Placental epithelial cell (primary cell): ENCODE measurements around the gene KRT3. TPM values are rescaled to one million over a fixed set of nuclear protein-coding genes. Genes with fewer than 3 reads are reported as not detected.

ENCODE experiments used
- small RNA-seq: library from RNA; depleted of rRNA; stranded (forward); fragments of <200 nt; gene quantifications from one replicate; pipeline ENCODE3, GENCODE V24; 2012
- total RNA-seq: library from RNA; depleted of rRNA; stranded (reverse); fragments of >200 nt; gene quantifications from 2 replicates; pipeline ENCODE4 v1.2.3, GENCODE V29; 2012

Gene KRT3
- total RNA-seq: not detected in 2 replicates

DNA sequence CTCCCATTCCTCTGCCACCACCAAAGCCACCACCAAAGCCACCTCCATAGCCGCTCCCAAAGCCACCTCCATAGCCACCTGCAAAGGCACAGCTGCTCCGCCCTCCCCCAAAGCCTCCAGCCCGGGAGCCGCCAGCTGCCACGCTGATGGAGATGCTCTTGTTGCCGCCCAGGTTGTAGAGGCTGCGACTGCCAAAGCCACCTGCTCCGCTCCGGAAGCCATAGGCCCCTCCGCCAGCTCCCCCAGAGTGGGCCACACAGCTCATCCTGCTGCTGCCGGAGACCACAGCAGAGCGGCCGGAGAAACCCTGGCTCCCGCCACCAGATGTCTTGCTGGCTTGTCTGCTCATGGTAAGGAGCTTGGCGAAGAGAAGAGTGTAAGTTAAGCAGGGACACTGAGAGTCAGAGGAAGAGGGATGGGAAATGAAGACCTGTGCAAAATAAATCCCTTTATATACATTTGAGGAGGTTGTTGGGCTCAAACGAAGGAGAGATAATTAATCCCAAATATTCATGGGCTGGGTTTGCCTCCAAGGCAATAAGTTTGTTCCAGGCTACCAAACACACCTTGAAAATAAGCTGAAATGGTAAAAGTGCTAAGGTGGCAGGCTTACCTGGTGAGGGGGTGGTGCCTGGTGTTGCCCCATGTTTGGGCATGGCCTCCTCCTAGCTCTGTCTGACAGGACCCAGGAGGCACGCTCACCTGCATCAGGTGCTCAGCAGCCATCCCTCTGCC is at the start of gene KRT3:
Gene KRT3, minus strand, starts transcription at position 424 of the 735 bp plus-strand sequence. Its CDS starts 75 bp downstream, at position 349.

DNA sequence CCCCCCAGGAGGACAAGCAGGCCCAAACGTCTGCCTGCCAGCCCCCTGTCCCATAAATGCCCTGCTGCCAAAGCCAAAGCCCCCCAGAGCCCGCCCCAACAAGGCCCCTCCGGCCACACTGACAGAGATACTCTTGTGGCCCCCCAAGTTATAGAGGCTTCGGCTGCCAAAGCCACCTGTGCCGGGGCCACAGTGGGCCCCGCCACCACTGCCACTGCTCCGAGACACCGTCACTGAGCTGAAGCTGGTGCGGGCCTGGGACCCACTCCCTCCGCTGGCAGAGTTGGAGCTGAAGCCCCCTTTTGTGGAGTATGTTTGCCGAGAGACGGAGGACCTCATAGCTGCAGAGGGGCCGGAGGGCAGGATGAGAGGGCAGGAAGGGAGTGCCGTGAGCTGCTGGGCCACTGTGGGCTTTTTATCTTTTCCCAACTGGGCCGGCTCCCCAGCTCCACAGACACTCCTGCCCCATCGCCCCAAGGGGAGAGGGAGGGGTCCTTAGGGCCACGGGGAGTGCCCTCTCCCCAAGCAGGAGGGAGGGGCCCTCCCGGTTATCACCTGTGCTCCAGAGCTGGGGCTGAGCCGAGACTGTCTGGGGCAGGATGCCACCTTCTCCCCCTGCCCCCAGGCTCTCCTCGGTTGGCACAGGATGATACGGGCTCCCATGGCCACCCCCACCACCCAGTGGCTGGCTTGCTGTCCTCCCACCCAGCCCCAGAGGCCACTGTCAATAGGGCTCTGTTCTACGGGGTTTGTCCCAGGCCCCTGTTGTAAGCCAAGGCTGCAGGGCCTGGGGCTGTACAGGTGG is 38.2 kb upstream of the KRT3 start, which contains the start of gene KRT79:
Gene KRT79, minus strand, starts transcription at position 390 of the 805 bp plus-strand sequence. Its CDS starts 51 bp downstream, at position 339.

DNA sequence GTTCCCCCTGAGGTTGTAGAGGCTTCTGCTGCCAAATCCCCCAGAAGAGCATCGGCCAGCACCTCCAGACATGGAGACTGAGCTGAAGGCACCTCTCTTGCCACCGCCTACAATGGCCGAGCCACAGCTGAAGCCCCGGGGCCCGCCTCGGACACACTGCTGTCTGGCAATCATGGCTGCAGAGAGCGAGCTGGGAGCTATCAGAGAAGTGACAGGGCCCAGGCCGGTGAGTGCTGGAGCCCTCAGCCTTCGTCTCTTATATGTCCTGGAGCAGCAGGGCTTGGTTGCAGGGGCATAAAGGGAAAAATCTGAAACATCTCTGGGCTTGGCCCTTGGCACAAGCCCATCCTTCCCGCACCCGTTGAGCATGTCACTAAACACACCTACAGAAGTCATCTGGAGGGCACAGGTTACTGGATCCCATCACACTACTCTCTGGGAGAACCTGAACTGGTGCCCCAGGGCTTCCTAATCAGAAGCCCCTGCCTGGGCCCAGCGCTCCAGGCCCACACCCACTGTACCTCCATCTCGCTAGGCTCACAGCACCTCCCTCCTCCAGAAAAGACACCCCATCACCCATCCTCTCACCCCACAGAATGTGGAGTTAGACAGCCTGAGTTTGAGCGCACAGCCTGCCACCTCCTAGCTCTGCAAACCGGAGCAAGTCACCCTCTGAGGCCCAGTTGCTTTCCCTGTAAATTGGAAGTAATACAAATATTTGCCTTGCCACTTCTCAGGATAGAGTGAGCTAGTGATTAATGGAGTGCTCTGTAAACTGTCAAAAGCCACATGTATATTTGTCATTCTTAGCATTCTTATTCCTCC is 18.2 kb upstream of the KRT3 start, which contains the start of gene KRT4:
Gene KRT4, minus strand, starts transcription at position 232 of the 825 bp plus-strand sequence. Its CDS starts 58 bp downstream, at position 174.

DNA sequence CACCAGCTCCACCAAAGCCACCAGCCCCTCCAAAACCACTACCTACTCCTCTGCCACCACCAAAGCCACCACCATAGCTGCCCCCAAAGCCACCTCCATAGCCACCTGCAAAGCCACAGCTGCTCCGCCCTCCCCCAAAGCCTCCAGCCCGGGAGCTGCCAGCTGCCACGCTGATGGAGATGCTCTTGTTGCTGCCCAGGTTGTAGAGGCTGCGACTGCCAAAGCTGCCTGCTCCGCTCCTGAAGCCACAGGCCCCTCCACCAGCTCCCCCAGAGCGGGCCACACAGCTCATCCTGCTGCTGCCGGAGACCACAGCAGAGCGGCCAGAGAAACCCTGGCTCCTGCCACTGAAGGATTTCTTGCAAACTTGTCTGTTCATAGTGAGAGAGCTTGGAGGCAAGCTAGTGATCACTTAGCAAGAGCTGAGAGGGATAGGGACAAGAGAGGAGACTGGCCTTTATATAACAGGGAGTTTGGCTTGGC is 19.0 kb downstream of the KRT3 start, which contains the start of gene KRT76:
Gene KRT76, minus strand, starts transcription at position 433 of the 483 bp plus-strand sequence. Its CDS starts 54 bp downstream, at position 379.

Small RNA genes lying within 50 kb of the gene (small RNA-seq; reads per million reads assigned to genes)
- not detected for gene AC107016.2

Other genes starting within 250 kb of the KRT3 start
- under 0.01 and 0.22 TPM in 2 replicates for gene KRT71, start 243.0 kb downstream of the KRT3 start, total RNA-seq
- not detected in 2 replicates for gene KRT74, start 222.3 kb downstream of the KRT3 start, total RNA-seq
- not detected in 2 replicates for gene KRT72, start 194.7 kb downstream of the KRT3 start, total RNA-seq
- not detected in 2 replicates for gene KRT73, start 177.6 kb downstream of the KRT3 start, total RNA-seq
- gene KRT2, start 143.9 kb downstream of the KRT3 start, total RNA-seq: not detected in 2 replicates
- not detected in 2 replicates for gene KRT1, start 115.7 kb downstream of the KRT3 start, total RNA-seq
- not detected in 2 replicates for gene KRT77, start 92.6 kb downstream of the KRT3 start, total RNA-seq
- gene KRT76, start 18.8 kb downstream of the KRT3 start, total RNA-seq: not detected in 2 replicates
- gene KRT4, start 18.0 kb upstream of the KRT3 start, total RNA-seq: not detected in 2 replicates
- not detected in 2 replicates for gene KRT79, start 38.2 kb upstream of the KRT3 start, total RNA-seq
- not detected in 2 replicates for gene KRT78, start 52.9 kb upstream of the KRT3 start, total RNA-seq
- gene KRT8, start 109.0 kb upstream of the KRT3 start, total RNA-seq: 1,687 and 3,634 TPM in 2 replicates
- 1,534 and 4,469 TPM in 2 replicates for gene KRT18, start 153.0 kb upstream of the KRT3 start, total RNA-seq
- 801 and 934 TPM in 2 replicates for gene EIF4B, start 210.3 kb upstream of the KRT3 start, total RNA-seq